Raji (cell line): ENCODE results near the gene DUSP16.

Experiments
- POLR2A ChIP-seq: IDR thresholded peaks from 2 replicates; pipeline ENCODE4 v1.6.1; 2011; ENCODE audit warnings: low read depth, low read length, control low read depth; ENCODE audit not compliant: insufficient read depth

Gene DUSP16

DNA sequence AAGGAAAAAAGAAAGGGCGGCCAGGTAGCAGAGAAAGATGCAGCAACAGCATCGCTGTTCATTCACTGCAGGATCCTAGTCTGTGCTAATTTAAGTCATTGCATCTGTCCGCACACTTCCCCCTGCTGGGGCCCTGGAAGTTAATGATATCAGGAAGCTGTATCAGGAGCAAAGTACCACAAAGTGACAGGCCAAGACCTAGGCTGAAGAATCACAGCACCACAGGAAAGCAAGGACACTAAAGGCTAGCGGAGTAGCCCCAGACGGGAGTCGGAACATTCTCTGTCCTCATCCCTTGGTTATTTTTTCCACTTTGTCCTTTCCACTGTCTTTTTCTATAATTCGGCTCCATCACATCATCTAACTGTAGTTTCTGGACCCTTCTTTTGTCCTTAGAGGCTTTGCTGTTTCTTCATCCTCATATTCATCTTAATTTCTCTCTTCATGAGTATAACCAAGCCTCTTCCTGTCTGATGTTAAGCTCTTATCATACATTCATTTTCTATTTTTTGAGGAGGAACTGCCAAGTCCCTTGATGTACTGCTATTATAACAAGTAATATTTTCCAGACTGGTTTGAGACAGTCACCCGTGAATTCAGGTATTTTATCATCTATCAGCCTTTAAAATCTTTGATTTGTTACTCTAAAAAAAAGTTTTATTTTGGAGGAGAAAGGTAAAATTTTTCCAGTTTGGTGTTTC lies 28.3 kb downstream of the DUSP16 start:
- no peak for TF ChIP-seq POLR2A

DNA sequence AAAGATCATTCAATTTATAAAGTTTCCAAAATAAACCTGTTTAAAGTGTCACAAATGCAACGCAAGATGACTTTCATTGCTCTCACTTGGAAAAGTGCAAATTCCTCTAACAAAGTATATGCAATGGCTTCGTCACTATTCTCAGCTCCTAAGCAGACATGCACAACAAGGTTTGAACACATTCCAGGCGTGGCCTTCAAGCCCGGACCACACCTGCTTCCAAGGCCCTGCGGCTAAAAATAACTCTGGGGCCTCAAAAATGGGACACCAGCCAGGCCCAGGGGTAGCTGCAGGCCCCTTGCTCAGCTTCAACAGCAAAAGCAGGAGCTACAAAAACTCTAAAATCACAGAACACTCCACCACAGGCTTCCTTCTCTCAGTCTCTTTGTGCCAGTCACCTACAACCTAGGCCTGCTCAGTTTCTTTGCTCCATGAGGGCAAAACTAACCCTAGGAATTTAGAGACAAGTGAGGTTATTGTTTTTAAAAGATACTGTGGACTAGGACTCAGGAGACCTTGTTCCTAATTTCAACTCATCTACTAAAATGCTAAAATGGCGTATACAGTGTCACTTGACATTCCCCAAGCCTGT lies 29.3 kb downstream of the DUSP16 start:
- no peak for TF ChIP-seq POLR2A

DNA sequence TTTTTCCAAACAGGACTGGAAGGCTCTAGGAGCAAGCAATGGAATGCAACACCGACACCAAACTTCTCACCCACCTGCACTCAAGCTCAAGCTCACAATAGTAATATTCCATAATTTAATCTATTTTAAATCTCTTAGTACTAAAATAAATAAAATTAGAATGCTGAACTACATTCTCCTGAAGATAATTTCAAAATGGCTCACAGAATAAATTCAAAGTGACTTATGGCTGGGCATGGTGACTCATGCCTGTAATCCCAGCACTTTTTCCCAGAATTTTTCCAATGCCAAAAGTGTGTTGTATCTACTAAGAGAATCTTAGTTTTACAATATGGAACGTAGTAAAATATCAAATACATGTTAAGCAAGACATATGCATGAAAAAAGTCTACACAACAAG lies 31.5 kb downstream of the DUSP16 start:
- no peak for TF ChIP-seq POLR2A

DNA sequence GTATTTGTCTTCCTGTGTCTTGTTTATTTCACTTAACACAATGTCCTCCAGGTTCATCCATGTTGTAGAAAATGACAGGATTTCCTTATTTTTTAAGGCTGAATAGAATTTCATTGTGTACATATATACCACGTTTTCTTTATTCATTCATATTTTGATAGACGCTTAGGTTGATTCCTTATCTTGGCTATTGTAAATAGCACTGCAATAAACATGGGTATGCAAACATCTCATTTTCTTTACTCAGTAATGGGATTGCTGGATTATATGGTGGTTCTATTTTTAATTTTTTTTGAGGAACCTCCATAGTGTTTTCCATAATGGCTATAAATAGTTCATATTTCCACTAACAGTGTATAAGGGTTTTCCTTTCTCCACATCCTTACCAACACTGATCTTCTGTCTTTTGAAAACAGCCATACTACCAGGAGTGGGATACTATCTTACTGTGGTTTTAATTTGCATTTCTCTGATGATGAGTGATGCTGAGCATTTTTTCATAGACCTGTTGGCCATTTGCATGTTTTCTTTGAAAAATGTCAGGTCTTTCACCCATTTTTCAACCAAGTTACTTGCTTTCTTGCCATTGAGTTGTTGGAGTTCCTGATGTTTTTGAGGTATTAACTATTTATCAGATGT lies 32.8 kb downstream of the DUSP16 start:
- TF ChIP-seq POLR2A, result no peak

DNA sequence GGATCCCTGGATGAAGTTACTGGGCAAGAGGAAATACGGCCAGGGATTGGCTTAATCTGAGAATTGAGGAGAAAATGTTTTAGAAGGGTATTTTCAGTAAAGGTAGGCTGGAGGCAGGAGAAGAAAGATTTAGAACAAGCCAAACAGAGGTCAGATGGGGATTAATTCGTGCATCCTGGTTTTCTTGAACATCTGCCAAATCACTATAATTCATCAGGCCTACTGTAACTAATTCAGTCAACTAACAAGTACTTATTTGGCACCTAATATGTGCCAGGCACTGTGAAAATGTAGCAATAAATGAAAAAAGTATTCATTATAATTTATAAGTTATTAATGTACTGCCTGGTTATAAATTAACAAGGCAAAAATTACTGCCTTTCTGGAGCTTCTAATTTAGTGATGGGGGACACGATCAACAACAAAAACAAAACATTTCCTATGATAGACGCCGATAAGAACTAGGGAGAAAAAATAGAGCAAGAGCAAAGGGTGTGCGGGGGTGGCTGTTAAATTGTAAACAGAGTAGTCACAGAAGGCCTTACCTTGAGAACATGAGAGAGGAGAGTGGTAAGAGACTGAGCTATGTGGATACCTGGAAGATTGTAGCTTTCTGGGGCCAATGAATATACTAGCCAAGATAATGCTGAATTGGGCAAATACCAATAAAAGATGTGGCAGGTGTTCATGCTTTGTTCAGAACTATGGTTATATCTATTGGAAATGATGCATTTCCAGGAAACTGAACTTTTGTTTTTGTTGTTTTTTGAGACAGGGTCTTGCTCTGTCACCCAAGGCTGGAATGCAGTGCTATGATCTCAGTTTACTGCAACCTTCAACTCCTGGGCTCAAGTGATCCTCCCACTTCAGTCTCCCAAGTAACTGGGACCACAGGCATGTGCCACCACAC lies 34.0 kb downstream of the DUSP16 start:
- TF ChIP-seq POLR2A, result no peak

DNA sequence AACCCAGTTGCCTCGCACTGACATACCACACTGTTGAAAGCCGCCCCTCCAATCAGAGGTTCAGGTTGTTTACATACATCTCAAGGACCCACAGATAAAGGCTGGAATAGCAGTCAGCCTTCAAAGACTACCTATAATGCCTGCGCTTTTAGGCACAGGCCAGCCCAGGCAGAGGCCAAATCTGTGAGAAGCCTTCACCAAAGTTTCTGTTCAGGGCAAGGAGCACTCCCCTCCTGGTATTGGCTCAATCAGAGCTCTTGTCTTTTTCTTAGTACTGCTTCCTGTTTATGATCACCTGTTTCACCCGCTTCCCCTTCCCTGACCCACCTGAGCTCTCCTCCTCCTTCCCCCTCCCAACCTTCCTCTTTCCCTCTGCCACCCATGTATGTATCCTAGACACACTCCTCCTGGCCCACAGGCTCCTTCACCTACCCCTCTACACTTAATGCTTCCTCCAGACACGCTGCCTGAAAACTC lies 34.8 kb downstream of the DUSP16 start:
- TF ChIP-seq POLR2A, result no peak

DNA sequence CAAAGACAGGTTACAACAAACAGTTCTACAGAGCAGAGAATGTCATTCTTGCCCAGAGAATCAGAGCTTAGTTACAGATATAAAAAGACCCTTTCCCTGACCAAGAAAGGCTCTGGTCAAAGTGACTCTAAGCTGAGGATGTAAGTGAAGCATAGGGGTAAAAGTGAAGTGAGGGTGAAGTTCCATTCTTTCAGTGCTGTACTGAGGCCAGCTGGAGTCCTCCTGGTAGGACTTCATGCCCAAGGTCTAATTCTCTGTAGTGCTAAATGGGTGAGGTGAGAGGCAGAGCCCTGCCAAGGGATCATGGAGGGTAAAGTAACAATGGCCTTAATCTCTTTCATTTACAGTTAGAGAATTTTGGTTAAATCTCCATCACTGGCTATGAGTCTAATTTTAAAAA lies 38.5 kb downstream of the DUSP16 start:
- no peak for TF ChIP-seq POLR2A

DNA sequence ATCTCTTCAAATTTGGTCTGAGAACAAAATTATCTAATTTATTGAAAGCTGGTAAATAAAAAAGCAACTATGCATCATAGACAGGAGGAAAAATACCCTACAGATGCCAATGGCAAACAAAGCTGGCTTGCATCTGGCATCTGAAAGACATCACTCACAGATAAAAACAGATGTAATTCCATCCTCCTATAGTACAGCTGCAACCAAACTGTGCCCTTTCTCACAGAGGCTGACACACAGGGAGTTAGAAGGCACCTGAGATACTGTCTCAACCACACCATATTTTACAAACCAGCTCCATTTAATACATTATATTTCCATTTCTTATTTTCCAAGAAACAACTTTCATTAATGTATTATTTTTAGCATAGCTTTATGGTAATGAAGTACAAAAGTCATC lies 39.4 kb downstream of the DUSP16 start:
- TF ChIP-seq POLR2A, result no peak

DNA sequence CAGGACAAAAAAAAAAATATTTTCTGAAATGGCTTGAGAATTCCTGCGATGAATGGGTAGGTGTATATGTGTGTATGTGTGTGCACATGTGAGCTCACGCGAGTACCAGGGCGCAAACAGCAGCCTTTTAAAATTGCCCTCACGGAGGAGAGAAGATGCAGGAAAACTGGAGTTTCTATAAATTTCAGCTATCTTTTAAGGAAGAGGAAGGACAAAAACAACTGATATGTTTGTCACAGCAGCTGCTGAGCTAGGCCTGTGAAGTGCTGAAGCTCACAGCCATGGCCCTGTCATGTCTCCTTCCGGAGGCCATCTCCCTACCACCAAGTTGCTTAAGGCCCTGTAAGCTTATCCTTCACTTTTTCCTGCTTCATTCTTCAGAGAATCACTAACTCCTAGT lies 40.8 kb downstream of the DUSP16 start:
- no peak for TF ChIP-seq POLR2A

DNA sequence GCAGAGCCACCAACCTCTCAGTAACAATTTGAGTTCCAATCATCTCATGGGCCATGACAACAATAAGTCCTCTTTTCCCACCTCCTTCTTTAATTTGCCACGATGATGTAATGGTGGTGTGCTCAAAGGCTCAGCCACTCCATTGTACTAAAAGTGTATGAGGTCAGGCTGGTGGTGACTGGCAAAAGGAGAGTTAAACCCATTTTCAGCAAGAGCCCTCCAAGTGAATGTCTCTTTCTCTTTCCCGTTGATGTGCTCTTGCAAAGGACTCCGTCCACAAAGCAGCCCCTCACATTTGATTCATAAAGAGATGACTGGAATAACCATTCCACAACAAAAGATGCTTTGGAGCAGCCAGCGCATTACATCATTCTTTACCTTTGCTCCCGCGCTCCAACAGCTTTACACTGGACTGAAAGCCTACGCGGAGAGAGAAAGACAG lies 41.6 kb downstream of the DUSP16 start:
- TF ChIP-seq POLR2A, result no peak

DNA sequence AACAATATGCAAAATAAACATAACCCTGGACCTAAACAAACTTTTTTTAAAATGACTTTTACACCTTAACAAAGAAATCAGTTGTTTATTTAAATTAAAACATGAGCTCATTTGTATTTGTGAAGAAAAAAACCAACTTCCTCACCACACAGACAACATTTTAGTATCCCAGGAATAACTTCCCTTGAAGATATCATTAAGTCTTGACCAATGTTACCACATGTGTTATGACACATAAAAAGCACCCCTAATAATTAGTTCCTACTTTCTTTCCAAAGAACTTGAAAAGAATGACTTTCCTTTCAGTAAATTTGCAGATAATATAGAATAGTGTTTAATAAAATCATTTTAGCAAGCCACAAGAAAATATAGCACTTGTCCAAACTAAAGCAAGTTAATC lies 42.4 kb downstream of the DUSP16 start:
- no peak for TF ChIP-seq POLR2A

DNA sequence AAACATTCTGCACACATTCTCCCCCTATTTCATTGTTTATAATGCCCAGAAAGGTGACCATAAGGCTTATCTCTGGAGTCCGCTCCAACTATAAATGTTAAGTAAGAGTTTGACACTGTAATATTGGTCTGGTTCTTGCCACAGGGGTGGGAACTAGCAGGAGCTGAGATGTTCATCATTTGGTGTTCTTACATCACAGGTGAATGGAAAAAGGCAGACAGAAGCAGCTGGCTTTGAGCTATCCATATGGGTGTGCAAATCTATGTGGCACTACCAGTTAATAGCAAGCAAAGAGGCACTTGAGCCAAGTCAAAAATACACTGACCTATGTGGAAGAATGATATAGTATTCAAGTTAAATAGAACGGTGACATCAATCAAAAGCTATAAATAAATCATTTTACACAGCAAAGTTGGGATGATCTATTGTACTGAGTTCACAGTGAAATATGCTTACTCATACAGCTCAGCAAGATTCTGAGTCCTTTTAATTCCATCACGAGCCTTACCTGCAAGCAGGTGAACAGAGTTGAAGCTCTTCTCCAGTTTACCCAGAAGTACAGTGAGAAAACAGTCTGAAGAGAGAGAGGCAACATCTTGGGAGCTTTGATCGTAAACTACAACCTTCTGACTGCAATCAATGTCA lies 43.2 kb downstream of the DUSP16 start:
- TF ChIP-seq POLR2A, result no peak

DNA sequence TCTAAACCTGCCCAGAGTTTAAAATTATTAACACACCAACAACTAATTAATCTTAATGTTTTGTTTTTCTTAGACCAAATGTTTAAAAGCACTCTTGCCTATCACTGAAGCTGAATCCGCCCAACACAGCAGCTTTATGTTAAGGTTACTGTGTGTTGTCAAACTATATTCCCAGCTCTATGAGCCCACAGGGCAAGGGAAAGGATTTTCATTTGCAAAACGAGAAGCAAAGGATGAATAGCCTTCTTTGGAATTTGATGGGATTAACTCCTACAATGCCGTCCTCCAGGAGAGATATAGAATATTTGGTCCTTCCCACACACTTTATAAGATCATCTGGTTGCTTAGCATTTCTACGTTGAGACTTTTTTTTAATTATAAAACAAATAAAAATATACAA lies 43.7 kb downstream of the DUSP16 start:
- no peak for TF ChIP-seq POLR2A

DNA sequence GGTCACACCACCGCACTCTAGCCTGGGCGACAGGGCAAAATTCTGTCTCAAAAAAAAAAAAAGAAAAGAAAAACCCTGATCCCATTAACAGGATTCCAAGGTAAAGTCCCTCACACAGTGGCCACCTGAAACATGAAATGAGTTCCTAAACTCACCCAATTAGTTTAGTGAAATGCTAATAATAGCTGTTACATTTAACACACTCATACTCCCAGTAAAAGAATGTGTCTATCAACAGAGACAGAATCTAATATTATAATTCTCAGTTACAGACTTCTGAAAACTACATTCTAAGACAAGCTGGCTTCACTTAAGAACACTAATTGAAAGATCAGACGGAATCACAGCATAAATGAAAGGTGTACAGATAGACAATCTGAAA lies 44.2 kb downstream of the DUSP16 start:
- TF ChIP-seq POLR2A, result no peak
